GM23338 (cell line): ENCODE data around the gene IRF2BP2. TPM values are rescaled to one million over a fixed set of nuclear protein-coding genes. Genes with fewer than 3 reads are reported as not detected.

Experiments used
- ATAC-seq: fragments of 200-7000 bp; cut with Tn5 transposase; 3 replicates; pipeline ENCODE4 v1.9.1; 2020
- DNase-seq: peaks from one replicate; pipeline ENCODE4 v3.0.0-alpha.2; 2015; ENCODE audit warnings: low spot score
- H2AFZ ChIP-seq: fragments of 200-600 bp; sonication (generic); 2 replicates; pipeline ENCODE4 v1.8.0; 2016; ENCODE audit warnings: antibody characterized with exemption, mild to moderate bottlenecking, moderate library complexity
- H3F3A ChIP-seq: fragments of 200-600 bp; sonication (generic); replicated peaks from 2 replicates; pipeline ENCODE4 v1.8.0; 2017; ENCODE audit warnings: antibody characterized with exemption, mixed run types, low read depth
- H3K27ac ChIP-seq: fragments of 200-600 bp; sonication (generic); 2 replicates; pipeline ENCODE4 v1.6.1; 2016; ENCODE audit warnings: low read depth
- H3K27me3 ChIP-seq: fragments of 200-600 bp; sonication (generic); 2 replicates; pipeline ENCODE4 v1.8.0; 2016; ENCODE audit warnings: mild to moderate bottlenecking, mixed run types, moderate library complexity; ENCODE audit not compliant: insufficient read depth
- H3K36me3 ChIP-seq: fragments of 200-600 bp; sonication (generic); 2 replicates; pipeline ENCODE4 v1.8.0; 2016; ENCODE audit warnings: mild to moderate bottlenecking; ENCODE audit not compliant: insufficient read depth
- H3K4me1 ChIP-seq: fragments of 200-600 bp; sonication (generic); 2 replicates; pipeline ENCODE4 v1.8.0; 2016; ENCODE audit warnings: mild to moderate bottlenecking, moderate library complexity; ENCODE audit not compliant: insufficient read depth
- H3K4me2 ChIP-seq: fragments of 200-600 bp; sonication (generic); 2 replicates; pipeline ENCODE4 v1.7.1; 2017; ENCODE audit warnings: mixed run types
- H3K4me3 ChIP-seq: fragments of 200-600 bp; sonication (generic); 2 replicates; pipeline ENCODE4 v1.6.1; 2016; ENCODE audit warnings: mixed run types
- H3K79me2 ChIP-seq: fragments of 200-600 bp; sonication (generic); replicated peaks from 2 replicates; pipeline ENCODE4 v1.8.0; 2017; ENCODE audit warnings: mild to moderate bottlenecking; ENCODE audit not compliant: insufficient read depth
- H3K9me2 ChIP-seq: fragments of 200-600 bp; sonication (generic); 2 replicates; pipeline ENCODE4 v1.8.0; 2017; ENCODE audit not compliant: insufficient read depth
- H4K20me1 ChIP-seq: fragments of 200-600 bp; sonication (generic); replicated peaks from 2 replicates; pipeline ENCODE4 v1.8.0; 2017; ENCODE audit warnings: mild to moderate bottlenecking; ENCODE audit not compliant: insufficient read depth
- H3K27ac Mint-ChIP-seq: 2 replicates; pipeline ENCODE4 v1.8.0; 2020; ENCODE audit warnings: inconsistent platforms, mild to moderate bottlenecking, moderate library complexity, mixed read lengths
- H3K27me3 Mint-ChIP-seq: 3 replicates; pipeline ENCODE4 v1.8.0; 2022; ENCODE audit warnings: low read depth, mild to moderate bottlenecking, moderate library complexity, mixed read lengths, inconsistent platforms; ENCODE audit not compliant: insufficient read depth, poor library complexity
- H3K36me3 Mint-ChIP-seq: 3 replicates; pipeline ENCODE4 v1.8.0; 2021; ENCODE audit warnings: low read depth, mild to moderate bottlenecking, inconsistent platforms, moderate library complexity, mixed read lengths
- H3K4me1 Mint-ChIP-seq: 3 replicates; pipeline ENCODE4 v1.8.0; 2020; ENCODE audit warnings: mild to moderate bottlenecking, inconsistent platforms, mixed read lengths
- H3K4me3 Mint-ChIP-seq: 3 replicates; pipeline ENCODE4 v1.8.0; 2021; ENCODE audit warnings: moderate library complexity, mild to moderate bottlenecking, inconsistent platforms, mixed read lengths
- H3K9me3 Mint-ChIP-seq: 3 replicates; pipeline ENCODE4 v1.8.0; 2020; ENCODE audit warnings: moderate library complexity, mild to moderate bottlenecking, inconsistent platforms, mixed read lengths
- CREB1 ChIP-seq: fragments of 250-450 bp; sonication (Bioruptor Pico); IDR thresholded peaks from 2 replicates; pipeline ENCODE4 v1.5.0; 2020; ENCODE audit warnings: low read depth, mild to moderate bottlenecking, moderate library complexity
- NANOG ChIP-seq: IDR thresholded peaks from 2 replicates; pipeline ENCODE4 v1.6.1; 2016; ENCODE audit warnings: antibody characterized with exemption, borderline replicate concordance
- polyA plus RNA-seq: library from polyadenylated mRNA; unstranded; fragments of >200 nt; fragmentation: Nextera tagmentation; extraction: Ambion mirVana; gene quantifications from 2 replicates; pipeline ENCODE4 v1.2.1, GENCODE V29; 2016
- total RNA-seq: library from RNA; depleted of rRNA; stranded (reverse); fragments of >200 nt; shearing (Covaris generic); gene quantifications from 2 replicates; pipeline ENCODE4 v1.2.3, GENCODE V29; 2014
- TF ChIP-seq, protein P1 (sequence below): fragments of 250-450 bp; sonication (Bioruptor Pico); IDR thresholded peaks from 2 replicates; pipeline ENCODE4 v1.5.0; 2020; ENCODE audit warnings: mild to moderate bottlenecking, moderate library complexity
- TF ChIP-seq, protein P2 (sequence below): IDR thresholded peaks from one replicate; pipeline ENCODE4 v1.6.1; 2018; ENCODE audit warnings: antibody characterized with exemption; ENCODE audit not compliant: unreplicated experiment

Gene IRF2BP2
- total and polyA plus RNA-seq, 2 experiments from 2014 or later: 19.4 to 62.4 TPM

DNA sequence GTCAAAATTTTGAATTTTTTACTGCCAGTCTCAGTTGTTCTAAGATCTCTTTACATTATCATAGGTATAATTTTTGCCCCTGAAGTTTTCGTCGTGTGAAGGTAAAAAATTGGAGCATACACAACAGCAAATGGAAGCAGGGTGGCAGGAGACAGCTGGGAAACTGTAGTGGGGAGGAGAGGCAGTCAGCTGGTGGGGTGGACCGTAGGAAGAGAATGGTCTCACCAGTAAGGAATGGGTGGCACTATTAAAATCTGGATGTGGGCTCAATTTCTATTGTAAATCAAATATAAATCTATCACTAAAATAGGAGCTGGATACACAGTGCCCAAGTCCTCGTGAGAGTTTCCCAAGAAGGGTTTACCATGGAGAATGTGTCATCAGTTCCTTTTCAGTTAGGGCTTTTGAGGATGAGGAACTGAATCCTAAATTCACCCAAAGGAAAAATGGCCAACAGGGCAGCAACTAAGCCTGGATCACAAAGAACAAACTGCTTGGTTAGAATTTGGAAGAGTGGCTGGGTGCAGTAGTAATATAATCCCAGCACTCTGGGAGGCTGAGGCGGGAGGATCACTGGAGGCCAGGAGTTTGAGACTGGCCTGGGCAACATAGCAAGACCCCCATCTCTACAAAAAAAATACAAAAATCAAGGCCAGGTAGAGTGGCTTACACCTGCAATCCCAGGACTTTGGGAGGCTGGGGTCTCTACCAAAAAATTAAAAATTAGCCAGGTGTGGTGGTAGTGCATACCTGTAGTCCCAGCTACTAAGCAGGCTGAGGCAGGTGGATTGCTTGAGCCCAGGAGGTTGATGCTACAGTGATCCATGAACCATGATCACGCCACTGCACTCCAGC, 10.5 kb upstream of the IRF2BP2 start (continued):
- TF ChIP-seq, protein P1, sequence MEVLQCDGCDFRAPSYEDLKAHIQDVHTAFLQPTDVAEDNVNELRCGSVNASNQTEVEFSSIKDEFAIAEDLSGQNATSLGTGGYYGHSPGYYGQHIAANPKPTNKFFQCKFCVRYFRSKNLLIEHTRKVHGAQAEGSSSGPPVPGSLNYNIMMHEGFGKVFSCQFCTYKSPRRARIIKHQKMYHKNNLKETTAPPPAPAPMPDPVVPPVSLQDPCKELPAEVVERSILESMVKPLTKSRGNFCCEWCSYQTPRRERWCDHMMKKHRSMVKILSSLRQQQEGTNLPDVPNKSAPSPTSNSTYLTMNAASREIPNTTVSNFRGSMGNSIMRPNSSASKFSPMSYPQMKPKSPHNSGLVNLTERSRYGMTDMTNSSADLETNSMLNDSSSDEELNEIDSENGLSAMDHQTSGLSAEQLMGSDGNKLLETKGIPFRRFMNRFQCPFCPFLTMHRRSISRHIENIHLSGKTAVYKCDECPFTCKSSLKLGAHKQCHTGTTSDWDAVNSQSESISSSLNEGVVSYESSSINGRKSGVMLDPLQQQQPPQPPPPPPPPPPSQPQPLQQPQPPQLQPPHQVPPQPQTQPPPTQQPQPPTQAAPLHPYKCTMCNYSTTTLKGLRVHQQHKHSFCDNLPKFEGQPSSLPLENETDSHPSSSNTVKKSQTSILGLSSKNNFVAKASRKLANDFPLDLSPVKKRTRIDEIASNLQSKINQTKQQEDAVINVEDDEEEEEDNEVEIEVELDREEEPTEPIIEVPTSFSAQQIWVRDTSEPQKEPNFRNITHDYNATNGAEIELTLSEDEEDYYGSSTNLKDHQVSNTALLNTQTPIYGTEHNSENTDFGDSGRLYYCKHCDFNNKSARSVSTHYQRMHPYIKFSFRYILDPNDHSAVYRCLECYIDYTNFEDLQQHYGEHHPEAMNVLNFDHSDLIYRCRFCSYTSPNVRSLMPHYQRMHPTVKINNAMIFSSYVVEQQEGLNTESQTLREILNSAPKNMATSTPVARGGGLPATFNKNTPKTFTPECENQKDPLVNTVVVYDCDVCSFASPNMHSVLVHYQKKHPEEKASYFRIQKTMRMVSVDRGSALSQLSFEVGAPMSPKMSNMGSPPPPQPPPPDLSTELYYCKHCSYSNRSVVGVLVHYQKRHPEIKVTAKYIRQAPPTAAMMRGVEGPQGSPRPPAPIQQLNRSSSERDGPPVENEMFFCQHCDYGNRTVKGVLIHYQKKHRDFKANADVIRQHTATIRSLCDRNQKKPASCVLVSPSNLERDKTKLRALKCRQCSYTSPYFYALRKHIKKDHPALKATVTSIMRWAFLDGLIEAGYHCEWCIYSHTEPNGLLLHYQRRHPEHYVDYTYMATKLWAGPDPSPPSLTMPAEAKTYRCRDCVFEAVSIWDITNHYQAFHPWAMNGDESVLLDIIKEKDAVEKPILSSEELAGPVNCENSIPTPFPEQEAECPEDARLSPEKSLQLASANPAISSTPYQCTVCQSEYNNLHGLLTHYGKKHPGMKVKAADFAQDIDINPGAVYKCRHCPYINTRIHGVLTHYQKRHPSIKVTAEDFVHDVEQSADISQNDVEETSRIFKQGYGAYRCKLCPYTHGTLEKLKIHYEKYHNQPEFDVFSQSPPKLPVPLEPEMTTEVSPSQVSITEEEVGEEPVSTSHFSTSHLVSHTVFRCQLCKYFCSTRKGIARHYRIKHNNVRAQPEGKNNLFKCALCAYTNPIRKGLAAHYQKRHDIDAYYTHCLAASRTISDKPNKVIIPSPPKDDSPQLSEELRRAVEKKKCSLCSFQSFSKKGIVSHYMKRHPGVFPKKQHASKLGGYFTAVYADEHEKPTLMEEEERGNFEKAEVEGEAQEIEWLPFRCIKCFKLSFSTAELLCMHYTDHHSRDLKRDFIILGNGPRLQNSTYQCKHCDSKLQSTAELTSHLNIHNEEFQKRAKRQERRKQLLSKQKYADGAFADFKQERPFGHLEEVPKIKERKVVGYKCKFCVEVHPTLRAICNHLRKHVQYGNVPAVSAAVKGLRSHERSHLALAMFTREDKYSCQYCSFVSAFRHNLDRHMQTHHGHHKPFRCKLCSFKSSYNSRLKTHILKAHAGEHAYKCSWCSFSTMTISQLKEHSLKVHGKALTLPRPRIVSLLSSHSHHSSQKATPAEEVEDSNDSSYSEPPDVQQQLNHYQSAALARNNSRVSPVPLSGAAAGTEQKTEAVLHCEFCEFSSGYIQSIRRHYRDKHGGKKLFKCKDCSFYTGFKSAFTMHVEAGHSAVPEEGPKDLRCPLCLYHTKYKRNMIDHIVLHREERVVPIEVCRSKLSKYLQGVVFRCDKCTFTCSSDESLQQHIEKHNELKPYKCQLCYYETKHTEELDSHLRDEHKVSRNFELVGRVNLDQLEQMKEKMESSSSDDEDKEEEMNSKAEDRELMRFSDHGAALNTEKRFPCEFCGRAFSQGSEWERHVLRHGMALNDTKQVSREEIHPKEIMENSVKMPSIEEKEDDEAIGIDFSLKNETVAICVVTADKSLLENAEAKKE (CRISPR knock-in tag): no peak

GRCh38 chr1:234619794-234620247, 9.8 kb upstream of the IRF2BP2 start:
- peaks cover 49% of the 10 kb centered on the region for H3K4me1 Mint-ChIP-seq
- Histone ChIP-seq H3K4me1 (peaks cover 34% of the 10 kb centered on the region), H3K79me2 (no peaks in the 10 kb centered on the region), H3K36me3 (no peaks in the 10 kb centered on the region), H3F3A (no peaks in the 10 kb centered on the region), H3K9me2 (no peaks in the 10 kb centered on the region), H4K20me1 (no peaks in the 10 kb centered on the region), H3K4me2 (no peak overlapping the region), H3K4me3 (no peak overlapping the region), H3K27ac (no peak overlapping the region), H3K27me3 (no peaks in the 10 kb centered on the region), H2AFZ (no peak overlapping the region)
- peaks cover 4% of the 10 kb centered on the region for H3K27me3 Mint-ChIP-seq
- DNase-seq: no peak
- ATAC-seq: no peak
- H3K27ac Mint-ChIP-seq: 0 out of 2 replicates have a peak overlapping the region, but pooled peaks have one; percentile 28
- no peak overlapping the region for H3K4me3 Mint-ChIP-seq
- H3K9me3 Mint-ChIP-seq: no peaks in the 10 kb centered on the region
- no peaks in the 10 kb centered on the region for H3K36me3 Mint-ChIP-seq
- TF ChIP-seq, protein P2, sequence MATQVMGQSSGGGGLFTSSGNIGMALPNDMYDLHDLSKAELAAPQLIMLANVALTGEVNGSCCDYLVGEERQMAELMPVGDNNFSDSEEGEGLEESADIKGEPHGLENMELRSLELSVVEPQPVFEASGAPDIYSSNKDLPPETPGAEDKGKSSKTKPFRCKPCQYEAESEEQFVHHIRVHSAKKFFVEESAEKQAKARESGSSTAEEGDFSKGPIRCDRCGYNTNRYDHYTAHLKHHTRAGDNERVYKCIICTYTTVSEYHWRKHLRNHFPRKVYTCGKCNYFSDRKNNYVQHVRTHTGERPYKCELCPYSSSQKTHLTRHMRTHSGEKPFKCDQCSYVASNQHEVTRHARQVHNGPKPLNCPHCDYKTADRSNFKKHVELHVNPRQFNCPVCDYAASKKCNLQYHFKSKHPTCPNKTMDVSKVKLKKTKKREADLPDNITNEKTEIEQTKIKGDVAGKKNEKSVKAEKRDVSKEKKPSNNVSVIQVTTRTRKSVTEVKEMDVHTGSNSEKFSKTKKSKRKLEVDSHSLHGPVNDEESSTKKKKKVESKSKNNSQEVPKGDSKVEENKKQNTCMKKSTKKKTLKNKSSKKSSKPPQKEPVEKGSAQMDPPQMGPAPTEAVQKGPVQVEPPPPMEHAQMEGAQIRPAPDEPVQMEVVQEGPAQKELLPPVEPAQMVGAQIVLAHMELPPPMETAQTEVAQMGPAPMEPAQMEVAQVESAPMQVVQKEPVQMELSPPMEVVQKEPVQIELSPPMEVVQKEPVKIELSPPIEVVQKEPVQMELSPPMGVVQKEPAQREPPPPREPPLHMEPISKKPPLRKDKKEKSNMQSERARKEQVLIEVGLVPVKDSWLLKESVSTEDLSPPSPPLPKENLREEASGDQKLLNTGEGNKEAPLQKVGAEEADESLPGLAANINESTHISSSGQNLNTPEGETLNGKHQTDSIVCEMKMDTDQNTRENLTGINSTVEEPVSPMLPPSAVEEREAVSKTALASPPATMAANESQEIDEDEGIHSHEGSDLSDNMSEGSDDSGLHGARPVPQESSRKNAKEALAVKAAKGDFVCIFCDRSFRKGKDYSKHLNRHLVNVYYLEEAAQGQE: no peak
- TF ChIP-seq CREB1 (CRISPR knock-in tag) (no peak), NANOG (no peak)
